ENCODE results near the gene EDAR.

The EDAR gene

DNA sequence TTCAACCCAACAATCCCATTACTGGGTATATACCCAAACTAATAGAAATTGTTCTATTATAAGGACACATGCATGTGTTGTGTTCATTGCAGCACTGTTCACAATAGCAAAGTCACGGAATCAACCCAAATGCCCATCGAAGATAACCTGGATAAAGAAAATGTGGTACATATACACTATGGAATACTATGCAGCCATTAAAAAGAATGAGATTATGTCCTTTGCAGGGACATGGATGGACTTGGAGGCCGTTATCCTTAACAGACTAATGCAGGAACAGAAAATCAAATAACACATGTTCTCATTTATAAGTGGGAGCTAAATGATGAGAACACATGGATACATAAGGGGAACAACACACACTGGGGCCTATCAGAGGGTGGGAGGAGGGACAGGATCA, 136.6 kb downstream of the EDAR start:
- DNase-seq (ENCODE audit: low spot score), result no peak

GRCh38 chr2:108847000-108847399, 142.0 kb downstream of the EDAR start:
- no peak for DNase-seq (ENCODE audit: low spot score)

- no peak for DNase-seq (ENCODE audit: low spot score)
These were observed 143.1 kb downstream of the EDAR start for GRCh38 chr2:108845923-108846322.
